GM21529 (cell line): Measurements from ENCODE around the gene PTX3.

Source experiments
- ATAC-seq: cut with Tn5 transposase; IDR thresholded peaks from one replicate; pipeline ENCODE4 v1.9.1; 2021; ENCODE audit not compliant: unreplicated experiment

Gene PTX3

GRCh38 chr3:157420606-157421130 lies 16.0 kb upstream of the PTX3 start:
- ATAC-seq, result no peak

- ATAC-seq, result no peak
These were observed 13.3 kb upstream of the PTX3 start for GRCh38 chr3:157423337-157423736.

- no peak for ATAC-seq
These were observed 8.7 kb upstream of the PTX3 start for GRCh38 chr3:157427901-157428300.

GRCh38 chr3:157428853-157429252 lies 7.8 kb upstream of the PTX3 start:
- no peak for ATAC-seq

- no peak for ATAC-seq
These were observed 6.9 kb upstream of the PTX3 start for GRCh38 chr3:157429708-157430107.

GRCh38 chr3:157438194-157438730 lies 1.6 kb downstream of the PTX3 start:
- no peak for ATAC-seq

- ATAC-seq, result no peak
These were observed 4.5 kb downstream of the PTX3 start for GRCh38 chr3:157441102-157441624.

- ATAC-seq, result no peak
These were observed 6.1 kb downstream of the PTX3 start for GRCh38 chr3:157442729-157443128.

GRCh38 chr3:157443905-157444796 lies 7.5 kb downstream of the PTX3 start:
- ATAC-seq, result no peak

- ATAC-seq, result no peak
These were observed 8.1 kb downstream of the PTX3 start for GRCh38 chr3:157444797-157445184.

GRCh38 chr3:157445857-157446256 lies 9.2 kb downstream of the PTX3 start:
- ATAC-seq, result no peak

GRCh38 chr3:157447026-157447694 lies 10.5 kb downstream of the PTX3 start:
- ATAC-seq, result no peak

GRCh38 chr3:157452097-157452496 lies 15.4 kb downstream of the PTX3 start:
- peak; percentile 67 for ATAC-seq

GRCh38 chr3:157453824-157454223 lies 17.2 kb downstream of the PTX3 start:
- no peak for ATAC-seq

- no peak for ATAC-seq
These were observed 23.1 kb downstream of the PTX3 start for GRCh38 chr3:157459706-157460105.

- no peak for ATAC-seq
These were observed 23.6 kb downstream of the PTX3 start for GRCh38 chr3:157460253-157460652.

- no peak for ATAC-seq
These were observed 27.2 kb downstream of the PTX3 start for GRCh38 chr3:157463816-157464215.

GRCh38 chr3:157464321-157464720 lies 27.7 kb downstream of the PTX3 start:
- no peak for ATAC-seq

- ATAC-seq, result no peak
These were observed 29.1 kb downstream of the PTX3 start for GRCh38 chr3:157465741-157466140.

GRCh38 chr3:157467200-157467599 lies 30.6 kb downstream of the PTX3 start:
- ATAC-seq, result no peak

- no peak for ATAC-seq
These were observed 33.1 kb downstream of the PTX3 start for GRCh38 chr3:157469561-157470294.
